RWPE1 (cell line): ENCODE measurements around the gene OGFR.

Experiments used
- CTCF ChIA-PET: fragments of 350-600 bp; sonication (Branson Sonifier 250); formaldehyde crosslinking; extraction: SDS; loops from one replicate; lab custom pipeline; 2021; lab: Yijun Ruan, JAX
- POLR2A ChIA-PET: fragments of 400-600 bp; formaldehyde crosslinking; extraction: SDS; loops from one replicate; lab custom pipeline; 2020; ENCODE audit warnings: antibody characterized with exemption; ENCODE audit not compliant: low non-redundant PET; lab: Yijun Ruan, JAX
- DNase-seq: peaks from one replicate; pipeline ENCODE4 v3.0.0; 2012; ENCODE audit warnings: low spot score
- H3K27ac ChIP-seq: fragments of 450-650 bp; 2 replicates; pipeline ENCODE4 v1.5.1; 2017
- CTCF ChIP-seq: fragments of 450-650 bp; conservative IDR thresholded peaks from 2 replicates; pipeline ENCODE4 v1.5.1; 2017; ENCODE audit warnings: low read depth, mild to moderate bottlenecking

Gene OGFR

GRCh38 chr20:62809530-62810428 lies 5.1 kb downstream of the OGFR start:
- CTCF ChIA-PET: interaction anchor here (0.5 to 2.8 kb wide), 11 partner anchors 9 to 400 kb away, joined by 3 to 14 read pairs (median 4); no protein-coding TSS in a partner anchor
- peak overlapping the region; percentile 23 for H3K27ac ChIP-seq
- POLR2A ChIA-PET: no interaction called here
- DNase-seq: no peak
- no peak for TF ChIP-seq CTCF

GRCh38 chr20:62811320-62811719 lies 6.7 kb downstream of the OGFR start:
- TF ChIP-seq CTCF: no peak
- no peak for DNase-seq
- peak overlapping the region; percentile 23 for H3K27ac ChIP-seq
- CTCF ChIA-PET: interaction anchor here (0.6 to 1.5 kb wide), 3 partner anchors 11 to 103 kb away, joined by 3 to 6 read pairs (median 3); no protein-coding TSS in a partner anchor
- POLR2A ChIA-PET: no interaction called here

- ChIA-PET CTCF (interaction anchor here (0.6 to 1.5 kb wide), 3 partner anchors 11 to 103 kb away, joined by 3 read pairs; no protein-coding TSS in a partner anchor), POLR2A (interaction anchor here (0.6 kb wide), 1 partner anchor 1090 kb away, joined by 11 read pairs; no protein-coding TSS in a partner anchor)
- TF ChIP-seq CTCF: no peak
- H3K27ac ChIP-seq: peak overlapping the region; percentile 23
- no peak for DNase-seq
Observed at GRCh38 chr20:62811720-62812119, 7.1 kb downstream of the OGFR start.

- POLR2A ChIA-PET: interaction anchor here (0.6 kb wide), 1 partner anchor 1090 kb away, joined by 11 read pairs; no protein-coding TSS in a partner anchor
- CTCF ChIA-PET: interaction anchor here (1.1 to 1.5 kb wide), 2 partner anchors 10 to 63 kb away, joined by 3 read pairs; no protein-coding TSS in a partner anchor
- no peak for DNase-seq
- no peak for TF ChIP-seq CTCF
- peak overlapping the region; percentile 23 for H3K27ac ChIP-seq
Observed at GRCh38 chr20:62812181-62812906, 7.7 kb downstream of the OGFR start.

- POLR2A ChIA-PET: no interaction called here
Observed at GRCh38 chr20:62812907-62813200, 8.2 kb downstream of the OGFR start.

More at GRCh38 chr20:62812907-62813200, 8.2 kb downstream of the OGFR start:
- no peak for TF ChIP-seq CTCF
- H3K27ac ChIP-seq: peak overlapping the region; percentile 23; the same call in 1 of the 2 replicates
- no peak for DNase-seq
- CTCF ChIA-PET: interaction anchor here (1.1 kb wide), 1 partner anchor 63 kb away, joined by 3 read pairs; no protein-coding TSS in a partner anchor
